BJ (cell line): ENCODE results near the gene PCED1B. TPM values are rescaled to one million over a fixed set of nuclear protein-coding genes. Genes with fewer than 3 reads are reported as not detected.
"Not testable (repeated sequence)": the region's sequence is repeated elsewhere in the genome, so short reads cannot be mapped to it uniquely, and the experiment has no call there.

ENCODE experiments used
- CTCF ChIA-PET: fragments of 350-600 bp; formaldehyde crosslinking; extraction: SDS; loops from one replicate; lab custom pipeline; 2021; ENCODE audit warnings: antibody characterized with exemption, inconsistent platforms; lab: Yijun Ruan, JAX
- POLR2A ChIA-PET: fragments of 300-600 bp; sonication (Branson Sonifier 250); formaldehyde crosslinking; extraction: SDS; loops from one replicate; lab custom pipeline; 2021; ENCODE audit warnings: antibody characterized with exemption; lab: Charles Lee
- DNase-seq: peaks from one replicate; pipeline ENCODE4 v3.0.0-alpha.2; 2011; ENCODE audit warnings: low read depth
- H3K27me3 ChIP-seq: 2 replicates; pipeline ENCODE4 v1.6.0; 2011; ENCODE audit warnings: low read length; ENCODE audit not compliant: control insufficient read depth, insufficient read depth
- H3K36me3 ChIP-seq: 2 replicates; pipeline ENCODE4 v1.5.1; 2011; ENCODE audit warnings: low read length; ENCODE audit not compliant: control insufficient read depth, insufficient read depth
- H3K4me3 ChIP-seq: 2 replicates; pipeline ENCODE4 v1.5.1; 2011; ENCODE audit warnings: low read depth, mild to moderate bottlenecking, control low read depth, low read length
- CTCF ChIP-seq: IDR thresholded peaks from 2 replicates; pipeline ENCODE4 v1.5.1; 2011; ENCODE audit warnings: low read depth, mild to moderate bottlenecking, control low read depth, inconsistent platforms, low read length, moderate library complexity; ENCODE audit not compliant: insufficient read depth
- polyA plus RNA-seq: library from polyadenylated mRNA; depleted of rRNA; stranded (reverse); fragments of >200 nt; gene quantifications from 2 replicates; pipeline ENCODE4 v1.2.3, GENCODE V29; 2011

Gene PCED1B
- polyA plus RNA-seq, 1 experiment: 7.8 TPM

- TF ChIP-seq CTCF: no peak
- no peaks in the 10 kb centered on the region for H3K27me3 ChIP-seq
- no peak for DNase-seq
- no peaks in the 10 kb centered on the region for H3K36me3 ChIP-seq
- H3K4me3 ChIP-seq: no peak overlapping the region
- ChIA-PET CTCF (no interaction called here), POLR2A (no interaction called here)
Observed at GRCh38 chr12:47114481-47114892, 35.1 kb downstream of the PCED1B start.

- DNase-seq, CTCF ChIA-PET, H3K36me3 ChIP-seq, POLR2A ChIA-PET, H3K4me3 ChIP-seq, H3K27me3 ChIP-seq: not testable (repeated sequence)
Observed at GRCh38 chr12:47117305-47117704, 37.9 kb downstream of the PCED1B start.

- Histone ChIP-seq H3K36me3 (no peaks in the 10 kb centered on the region), H3K27me3 (no peaks in the 10 kb centered on the region), H3K4me3 (no peak overlapping the region)
- ChIA-PET CTCF (interaction anchor here (0.6 kb wide), 1 partner anchor 1886 kb away, joined by 4 read pairs; no protein-coding TSS in a partner anchor), POLR2A (no interaction called here)
- TF ChIP-seq CTCF: no peak
- no peak for DNase-seq
Observed at GRCh38 chr12:47120736-47121135, 41.3 kb downstream of the PCED1B start.

GRCh38 chr12:47121146-47121545, 41.7 kb downstream of the PCED1B start:
- Histone ChIP-seq H3K4me3 (no peak overlapping the region), H3K36me3 (no peaks in the 10 kb centered on the region), H3K27me3 (no peaks in the 10 kb centered on the region)
- CTCF ChIA-PET: interaction anchor here (0.6 kb wide), 2 partner anchors 9 to 1886 kb away, joined by 3 to 4 read pairs; no protein-coding TSS in a partner anchor
- TF ChIP-seq CTCF: no peak
- DNase-seq: no peak
- POLR2A ChIA-PET: no interaction called here

- ChIA-PET CTCF (interaction anchor here (0.6 to 0.7 kb wide), 2 partner anchors 44 to 1055 kb away, joined by 3 to 6 read pairs; no protein-coding TSS in a partner anchor), POLR2A (no interaction called here)
- Histone ChIP-seq H3K27me3 (no peaks in the 10 kb centered on the region), H3K36me3 (no peaks in the 10 kb centered on the region), H3K4me3 (no peak overlapping the region)
- TF ChIP-seq CTCF: no peak
- no peak for DNase-seq
Observed at GRCh38 chr12:47122602-47123001, 43.2 kb downstream of the PCED1B start.

GRCh38 chr12:47123730-47124129, 44.3 kb downstream of the PCED1B start:
- no peak for DNase-seq
- Histone ChIP-seq H3K36me3 (no peaks in the 10 kb centered on the region), H3K4me3 (no peak overlapping the region), H3K27me3 (no peaks in the 10 kb centered on the region)
- ChIA-PET POLR2A (no interaction called here), CTCF (no interaction called here)
- TF ChIP-seq CTCF: no peak
